ENCODE results near the gene RPL13A. TPM values are rescaled to one million over a fixed set of nuclear protein-coding genes. Genes with fewer than 3 reads are reported as not detected.

The RPL13A gene
- total and polyA plus RNA-seq, 9 of the 15 experiments (the other 6 are each of a cell fraction or from before 2014, with no cell fraction given): 1,744 to 5,482 (median 2,949) TPM

DNA sequence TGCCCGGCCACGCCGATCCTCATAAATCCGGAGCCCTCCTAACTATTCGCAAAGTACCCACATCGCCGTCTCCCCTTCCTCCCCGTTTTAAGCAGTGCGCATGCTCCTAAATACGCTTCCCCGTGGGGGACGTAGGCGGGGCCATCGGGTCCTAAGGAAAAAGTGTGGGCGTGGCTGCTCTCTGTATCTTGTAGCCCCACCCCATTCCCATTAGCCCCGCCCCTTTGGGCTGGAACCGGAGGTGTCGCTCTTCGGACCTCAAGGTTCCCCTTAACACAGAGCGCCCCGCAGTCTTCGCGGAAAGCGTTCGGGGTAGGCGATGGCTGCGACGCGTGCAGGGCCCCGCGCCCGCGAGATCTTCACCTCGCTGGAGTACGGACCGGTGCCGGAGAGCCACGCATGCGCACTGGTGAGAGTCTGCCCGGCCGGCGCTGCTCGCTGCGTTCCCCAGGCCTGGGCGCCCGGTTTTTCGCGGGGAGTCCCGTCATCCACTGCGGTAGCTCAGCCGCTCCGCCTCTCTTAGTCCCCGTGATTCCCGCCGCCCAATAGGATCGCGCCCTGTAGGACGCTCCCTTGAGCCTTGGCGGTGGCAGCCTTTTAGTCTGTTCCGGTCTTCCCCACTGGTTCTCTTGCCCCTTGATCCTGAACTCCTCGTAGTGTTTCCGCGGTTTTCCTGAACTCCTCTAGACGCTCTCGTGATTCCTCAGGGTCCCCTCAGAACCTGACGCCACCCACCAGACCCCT lies 34.2 kb upstream of the RPL13A start, which contains the start of gene ALDH16A1 (continued):
- TF ChIP-seq, protein P1, sequence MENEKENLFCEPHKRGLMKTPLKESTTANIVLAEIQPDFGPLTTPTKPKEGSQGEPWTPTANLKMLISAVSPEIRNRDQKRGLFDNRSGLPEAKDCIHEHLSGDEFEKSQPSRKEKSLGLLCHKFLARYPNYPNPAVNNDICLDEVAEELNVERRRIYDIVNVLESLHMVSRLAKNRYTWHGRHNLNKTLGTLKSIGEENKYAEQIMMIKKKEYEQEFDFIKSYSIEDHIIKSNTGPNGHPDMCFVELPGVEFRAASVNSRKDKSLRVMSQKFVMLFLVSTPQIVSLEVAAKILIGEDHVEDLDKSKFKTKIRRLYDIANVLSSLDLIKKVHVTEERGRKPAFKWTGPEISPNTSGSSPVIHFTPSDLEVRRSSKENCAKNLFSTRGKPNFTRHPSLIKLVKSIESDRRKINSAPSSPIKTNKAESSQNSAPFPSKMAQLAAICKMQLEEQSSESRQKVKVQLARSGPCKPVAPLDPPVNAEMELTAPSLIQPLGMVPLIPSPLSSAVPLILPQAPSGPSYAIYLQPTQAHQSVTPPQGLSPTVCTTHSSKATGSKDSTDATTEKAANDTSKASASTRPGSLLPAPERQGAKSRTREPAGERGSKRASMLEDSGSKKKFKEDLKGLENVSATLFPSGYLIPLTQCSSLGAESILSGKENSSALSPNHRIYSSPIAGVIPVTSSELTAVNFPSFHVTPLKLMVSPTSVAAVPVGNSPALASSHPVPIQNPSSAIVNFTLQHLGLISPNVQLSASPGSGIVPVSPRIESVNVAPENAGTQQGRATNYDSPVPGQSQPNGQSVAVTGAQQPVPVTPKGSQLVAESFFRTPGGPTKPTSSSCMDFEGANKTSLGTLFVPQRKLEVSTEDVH (IDR thresholded peaks at IDR 0.05; ENCODE audit: low read depth, partially characterized antibody): peak; percentile 69
- TF ChIP-seq ZNF174 (CRISPR knock-in tag; IDR thresholded peaks at IDR 0.05) (no peak), TGIF2 (CRISPR knock-in tag; IDR thresholded peaks at IDR 0.05) (no peak), ZNF436 (CRISPR knock-in tag; IDR thresholded peaks at IDR 0.05) (no peak), ZBTB1 (CRISPR knock-in tag; IDR thresholded peaks at IDR 0.05; ENCODE audit: borderline replicate concordance, low read depth) (no peak), MYBL2 (IDR thresholded peaks at IDR 0.05; ENCODE audit: low read depth) (no peak), MYBL2 (CRISPR knock-in tag; IDR thresholded peaks at IDR 0.05; ENCODE audit: borderline replicate concordance) (no peak), ZNF3 (CRISPR knock-in tag; IDR thresholded peaks at IDR 0.05) (no peak), MYC (IDR thresholded peaks at IDR 0.05; ENCODE audit: low read depth, low read length) (peak; percentile 67; the same call in 1 of the 2 replicates), MYC (CRISPR knock-in tag; IDR thresholded peaks at IDR 0.05; ENCODE audit: borderline replicate concordance, low read depth) (no peak), ZNF75A (CRISPR knock-in tag; IDR thresholded peaks at IDR 0.05) (no peak), ATF6 (CRISPR knock-in tag; IDR thresholded peaks at IDR 0.05) (peak; percentile 66; the same call in 1 of the 2 replicates), ZNF707 (CRISPR knock-in tag; conservative IDR thresholded peaks at IDR 0.05) (no peak), THRA (IDR thresholded peaks at IDR 0.05) (no peak), ERF (CRISPR knock-in tag; IDR thresholded peaks at IDR 0.05) (no peak), ZNF668 (CRISPR knock-in tag; IDR thresholded peaks at IDR 0.05) (no peak), RBM14 (IDR thresholded peaks at IDR 0.05; ENCODE audit: borderline replicate concordance, insufficient read depth, low read depth, low read length) (no peak), TAF7 (tag; IDR thresholded peaks at IDR 0.05) (peak; percentile 91), SNIP1 (IDR thresholded peaks at IDR 0.05; ENCODE audit: low read depth) (no peak)
